Upper lobe of right lung (tissue), 1 donor: ENCODE data around the gene CAMSAP1. TPM values are rescaled to one million over a fixed set of nuclear protein-coding genes. Genes with fewer than 3 reads are reported as not detected.

Experiments used
- ATAC-seq: fragments of 200-7000 bp; cut with Tn5 transposase; one replicate; pipeline ENCODE4 v1.9.1; 2020; ENCODE audit warnings: mild to moderate bottlenecking, moderate library complexity
- DNase-seq: peaks from one replicate; pipeline ENCODE4 v3.0.0-alpha.2; 2020
- H3K27ac ChIP-seq: fragments of 200-600 bp; one replicate; pipeline ENCODE4 v1.8.0; 2022
- H3K27me3 ChIP-seq: fragments of 200-600 bp; one replicate; pipeline ENCODE4 v1.8.0; 2022; ENCODE audit warnings: mild to moderate bottlenecking
- H3K36me3 ChIP-seq: fragments of 200-600 bp; one replicate; pipeline ENCODE4 v1.8.0; 2022
- H3K4me1 ChIP-seq: fragments of 200-600 bp; one replicate; pipeline ENCODE4 v1.8.0; 2022
- H3K4me3 ChIP-seq: fragments of 200-600 bp; one replicate; pipeline ENCODE4 v1.8.0; 2022; ENCODE audit warnings: mild to moderate bottlenecking
- H3K9me3 ChIP-seq: fragments of 200-600 bp; one replicate; pipeline ENCODE4 v1.8.0; 2022
- CTCF ChIP-seq: fragments of 200-600 bp; IDR thresholded peaks from one replicate; pipeline ENCODE4 v1.8.0; 2022; ENCODE audit warnings: antibody characterized with exemption
- intact Hi-C: fragments of 100-400 bp; cut with DNase I; formaldehyde crosslinking; loops from one replicate; pipeline ENCODE4 v1.11.0; 2022
- total RNA-seq: library from RNA; stranded (reverse); fragmentation: NEBNext Ultra II Directional; extraction: Animal tissue kit (Norgen Biotek cat#: 25700); gene quantifications from one replicate; pipeline ENCODE4 v1.2.1, GENCODE V29; 2021
- donor health status: DM: no; HTN: yes; CAD: no; lungs with severe emphysema.

The CAMSAP1 gene
- total RNA-seq, 1 donor from 2014 or later = 26.5 TPM

- H3K27me3 ChIP-seq = no peaks in the 10 kb centered on the region
- DNase-seq = no peak
- no peak overlapping the region for H3K27ac ChIP-seq
- ATAC-seq = no peak
- no peaks in the 10 kb centered on the region for H3K9me3 ChIP-seq
- H3K4me3 ChIP-seq = no peak overlapping the region
- H3K36me3 ChIP-seq = no peaks in the 10 kb centered on the region
- H3K4me1 ChIP-seq = peaks cover 39% of the 10 kb centered on the region
- TF ChIP-seq CTCF = no peak
- intact Hi-C loops = no loop called here
Observed at GRCh38 chr9:135889564-135890189, 17.7 kb downstream of the CAMSAP1 start.

GRCh38 chr9:135888766-135889394 is 18.5 kb downstream of the CAMSAP1 start:
- DNase-seq (no peak), ATAC-seq (no peak)
- intact Hi-C loops = no loop called here
- Histone ChIP-seq H3K4me3 (no peak overlapping the region), H3K4me1 (peaks cover 39% of the 10 kb centered on the region), H3K9me3 (no peaks in the 10 kb centered on the region), H3K27me3 (no peaks in the 10 kb centered on the region), H3K36me3 (no peaks in the 10 kb centered on the region), H3K27ac (no peak overlapping the region)
- TF ChIP-seq CTCF = no peak

GRCh38 chr9:135888126-135888765 is 19.1 kb downstream of the CAMSAP1 start:
- TF ChIP-seq CTCF = no peak
- ATAC-seq (no peak), DNase-seq (no peak)

GRCh38 chr9:135887585-135888050 is 19.7 kb downstream of the CAMSAP1 start:
- H3K27me3 ChIP-seq = no peaks in the 10 kb centered on the region
- no peak overlapping the region for H3K4me3 ChIP-seq
- no peaks in the 10 kb centered on the region for H3K9me3 ChIP-seq
- H3K36me3 ChIP-seq = no peaks in the 10 kb centered on the region
- intact Hi-C loops = no loop called here
- peak; percentile 62 for ATAC-seq
- no peak for TF ChIP-seq CTCF
- peak overlapping the region; percentile 30 for H3K27ac ChIP-seq
- peaks cover 36% of the 10 kb centered on the region for H3K4me1 ChIP-seq
- no peak for DNase-seq

More at GRCh38 chr9:135888126-135888765, 19.1 kb downstream of the CAMSAP1 start:
- Histone ChIP-seq H3K36me3 (no peaks in the 10 kb centered on the region), H3K9me3 (no peaks in the 10 kb centered on the region), H3K27ac (peak overlapping the region; percentile 30), H3K27me3 (no peaks in the 10 kb centered on the region), H3K4me1 (peaks cover 39% of the 10 kb centered on the region), H3K4me3 (no peak overlapping the region)
- intact Hi-C loops = no loop called here

GRCh38 chr9:135887021-135887507 is 20.3 kb downstream of the CAMSAP1 start:
- Histone ChIP-seq H3K27ac (no peak overlapping the region), H3K27me3 (no peaks in the 10 kb centered on the region), H3K4me1 (peaks cover 33% of the 10 kb centered on the region), H3K4me3 (no peak overlapping the region), H3K36me3 (peaks cover 5% of the 10 kb centered on the region), H3K9me3 (no peaks in the 10 kb centered on the region)
- intact Hi-C loops = no loop called here
- no peak for DNase-seq
- peak; percentile 49 for ATAC-seq
- no peak for TF ChIP-seq CTCF
